Neural cell (in vitro differentiated cells): ENCODE data around the gene TMEM98.
"Not testable (repeated sequence)": the region's sequence is repeated elsewhere in the genome, so short reads cannot be mapped to it uniquely, and the experiment has no call there.

Experiments used
- POLR2AphosphoS5 ChIP-seq: IDR thresholded peaks from 2 replicates; pipeline ENCODE4 v1.6.1; 2012
- RAD21 ChIP-seq: fragments of 450-650 bp; conservative IDR thresholded peaks from 2 replicates; pipeline ENCODE4 v1.6.1; 2014; ENCODE audit warnings: antibody characterized with exemption, mild to moderate bottlenecking, moderate library complexity

GRCh38 chr17:32987453-32987805 is 59.5 kb downstream of the TMEM98 start:
- TF ChIP-seq POLR2AphosphoS5, RAD21: not testable (repeated sequence)
